Nephron (organoid): Measurements from ENCODE around the gene FOXO6.

ENCODE experiments used
- H3K27ac Mint-ChIP-seq, 3 experiments: 2 replicates each; pipeline ENCODE4 v1.8.0; 2020; ENCODE audit warnings: mixed read lengths in 3 of 3, mild to moderate bottlenecking in 2 of 3, moderate library complexity in 1 of 3
- H3K27me3 Mint-ChIP-seq: 2 replicates; pipeline ENCODE4 v1.8.0; 2021; ENCODE audit warnings: low read depth, mild to moderate bottlenecking, moderate library complexity, mixed read lengths
- H3K36me3 Mint-ChIP-seq: 2 replicates; pipeline ENCODE4 v1.8.0; 2020; ENCODE audit warnings: low read depth, mixed read lengths
- H3K4me1 Mint-ChIP-seq: 2 replicates; pipeline ENCODE4 v1.8.0; 2020; ENCODE audit warnings: mixed read lengths
- H3K4me3 Mint-ChIP-seq, 3 experiments: 2 replicates each; pipeline ENCODE4 v1.8.0; 2020; ENCODE audit warnings: mild to moderate bottlenecking in 3 of 3, mixed read lengths in 3 of 3, moderate library complexity in 2 of 3
- H3K9me3 Mint-ChIP-seq: 2 replicates; pipeline ENCODE4 v1.8.0; 2020; ENCODE audit warnings: mixed read lengths
- TF ChIP-seq, protein P1 (sequence below), 3 experiments: fragments of 200-600 bp; sonication (generic); IDR thresholded peaks; one replicate each; pipeline ENCODE4 v1.5.0; 2021; ENCODE audit warnings: antibody characterized with exemption in 3 of 3; ENCODE audit not compliant: unreplicated experiment in 3 of 3

The FOXO6 gene

DNA sequence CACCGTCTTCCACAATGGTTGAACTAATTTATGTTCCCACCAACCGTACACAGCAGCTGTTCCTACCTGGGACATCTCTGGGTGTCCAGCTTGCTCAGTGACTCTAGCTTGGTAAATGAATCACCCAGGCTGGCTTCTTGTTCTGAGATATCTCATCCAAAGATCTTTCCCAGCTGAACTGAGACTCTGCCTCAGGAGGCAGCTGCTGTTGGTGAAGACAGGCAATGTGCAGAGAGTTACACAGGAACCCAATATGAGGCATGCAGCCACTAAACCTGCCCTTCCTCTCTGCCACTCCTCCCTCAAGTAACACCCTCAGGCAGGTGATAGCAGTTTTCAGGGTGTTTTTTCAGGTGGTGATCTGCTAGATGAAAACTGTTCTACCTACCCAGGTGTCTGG lies 14.0 kb upstream of the FOXO6 start:
- no peak overlapping the region for H3K27ac Mint-ChIP-seq
- no peak overlapping the region for H3K4me3 Mint-ChIP-seq
- TF ChIP-seq, protein P1, sequence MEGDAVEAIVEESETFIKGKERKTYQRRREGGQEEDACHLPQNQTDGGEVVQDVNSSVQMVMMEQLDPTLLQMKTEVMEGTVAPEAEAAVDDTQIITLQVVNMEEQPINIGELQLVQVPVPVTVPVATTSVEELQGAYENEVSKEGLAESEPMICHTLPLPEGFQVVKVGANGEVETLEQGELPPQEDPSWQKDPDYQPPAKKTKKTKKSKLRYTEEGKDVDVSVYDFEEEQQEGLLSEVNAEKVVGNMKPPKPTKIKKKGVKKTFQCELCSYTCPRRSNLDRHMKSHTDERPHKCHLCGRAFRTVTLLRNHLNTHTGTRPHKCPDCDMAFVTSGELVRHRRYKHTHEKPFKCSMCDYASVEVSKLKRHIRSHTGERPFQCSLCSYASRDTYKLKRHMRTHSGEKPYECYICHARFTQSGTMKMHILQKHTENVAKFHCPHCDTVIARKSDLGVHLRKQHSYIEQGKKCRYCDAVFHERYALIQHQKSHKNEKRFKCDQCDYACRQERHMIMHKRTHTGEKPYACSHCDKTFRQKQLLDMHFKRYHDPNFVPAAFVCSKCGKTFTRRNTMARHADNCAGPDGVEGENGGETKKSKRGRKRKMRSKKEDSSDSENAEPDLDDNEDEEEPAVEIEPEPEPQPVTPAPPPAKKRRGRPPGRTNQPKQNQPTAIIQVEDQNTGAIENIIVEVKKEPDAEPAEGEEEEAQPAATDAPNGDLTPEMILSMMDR (IDR thresholded peaks at IDR 0.05; ENCODE audit: unreplicated experiment in 3 of 3): no peak
- no peaks in the 10 kb centered on the region for H3K36me3 Mint-ChIP-seq
- H3K9me3 Mint-ChIP-seq: no peaks in the 10 kb centered on the region
- H3K4me1 Mint-ChIP-seq: no peaks in the 10 kb centered on the region
- H3K27me3 Mint-ChIP-seq: peaks cover 32% of the 10 kb centered on the region

DNA sequence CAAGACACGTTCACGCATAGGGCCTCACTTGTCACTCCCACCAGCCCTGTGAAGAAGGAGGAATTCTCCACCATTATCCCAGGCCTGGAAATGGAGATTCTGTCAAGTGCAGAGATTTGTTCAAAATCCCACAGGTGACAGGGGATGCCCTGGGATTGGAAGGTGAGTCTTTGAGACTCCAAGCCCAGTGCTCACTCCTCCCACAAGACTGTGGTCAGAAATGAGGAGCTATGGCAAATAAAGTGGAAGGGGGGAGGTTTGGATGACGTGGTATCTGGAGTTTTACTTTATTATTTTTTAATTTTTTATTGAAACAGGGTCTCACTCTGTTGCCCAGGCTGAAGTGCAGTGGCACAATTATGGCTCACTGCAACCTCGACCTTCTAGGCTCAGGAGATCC lies 12.8 kb upstream of the FOXO6 start:
- Mint-ChIP-seq H3K4me1 (no peaks in the 10 kb centered on the region), H3K27ac (no peak overlapping the region), H3K9me3 (no peaks in the 10 kb centered on the region), H3K4me3 (no peak overlapping the region), H3K27me3 (peaks cover 32% of the 10 kb centered on the region), H3K36me3 (no peaks in the 10 kb centered on the region)
- TF ChIP-seq, protein P1 (IDR thresholded peaks at IDR 0.05; ENCODE audit: unreplicated experiment in 3 of 3): no peak

DNA sequence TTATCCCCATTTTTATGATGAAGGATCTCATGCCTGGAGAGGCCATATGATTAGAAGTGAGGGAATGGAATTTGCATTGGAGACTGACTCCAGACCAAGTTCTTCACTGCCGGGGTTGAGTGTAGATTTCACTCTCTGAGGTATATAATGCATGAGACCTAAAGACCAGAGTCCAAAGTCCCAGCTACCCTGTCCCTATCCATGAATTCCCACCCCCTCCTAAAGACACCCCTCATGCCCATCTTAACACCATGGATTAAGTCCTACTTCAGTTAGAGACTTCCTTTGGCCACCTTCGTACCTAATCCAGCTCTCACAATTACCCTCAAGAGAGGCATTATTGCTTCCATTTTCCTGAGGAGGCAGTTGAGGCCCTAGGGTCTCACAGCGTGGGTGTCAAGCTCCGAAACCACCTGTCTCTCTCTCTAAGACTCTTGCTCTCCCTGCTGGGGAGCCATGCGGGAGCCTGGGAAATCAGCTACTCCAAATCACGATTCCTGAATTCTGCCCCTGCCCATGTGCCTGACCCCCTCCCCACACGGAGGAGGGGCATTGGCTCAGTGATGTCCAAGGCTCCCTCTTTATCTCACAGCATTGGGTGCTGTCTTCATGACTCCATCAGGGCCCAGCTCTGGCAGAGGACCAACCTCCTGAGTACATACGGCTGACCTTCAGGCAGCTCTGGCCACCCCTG lies 11.7 kb upstream of the FOXO6 start:
- peaks cover 6% of the 10 kb centered on the region for H3K4me1 Mint-ChIP-seq
- H3K27me3 Mint-ChIP-seq: peaks cover 34% of the 10 kb centered on the region
- TF ChIP-seq, protein P1 (IDR thresholded peaks at IDR 0.05; ENCODE audit: unreplicated experiment in 3 of 3): no peak
- no peaks in the 10 kb centered on the region for H3K9me3 Mint-ChIP-seq
- H3K27ac Mint-ChIP-seq: no peak overlapping the region
- no peaks in the 10 kb centered on the region for H3K36me3 Mint-ChIP-seq
- H3K4me3 Mint-ChIP-seq: no peak overlapping the region

DNA sequence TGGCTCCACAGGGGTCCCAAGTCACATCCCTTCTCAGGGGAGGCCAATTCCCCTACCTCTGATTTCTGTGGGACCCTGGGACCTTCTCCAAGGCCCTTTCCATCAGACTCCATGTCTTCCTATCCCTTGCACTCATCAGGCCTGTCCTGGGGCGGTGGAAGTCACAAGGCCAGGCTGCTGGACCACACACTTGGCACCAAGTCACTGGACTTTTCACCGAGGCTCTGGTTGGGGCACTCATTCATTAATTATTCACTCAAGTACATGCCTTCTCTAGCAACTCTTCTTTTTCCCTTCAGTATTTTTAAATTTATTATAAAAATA lies 11.2 kb upstream of the FOXO6 start:
- Mint-ChIP-seq H3K4me3 (no peak overlapping the region), H3K36me3 (no peaks in the 10 kb centered on the region), H3K9me3 (no peaks in the 10 kb centered on the region), H3K4me1 (peaks cover 6% of the 10 kb centered on the region), H3K27ac (no peak overlapping the region), H3K27me3 (peaks cover 33% of the 10 kb centered on the region)
- TF ChIP-seq, protein P1 (IDR thresholded peaks at IDR 0.05; ENCODE audit: unreplicated experiment in 3 of 3): no peak

DNA sequence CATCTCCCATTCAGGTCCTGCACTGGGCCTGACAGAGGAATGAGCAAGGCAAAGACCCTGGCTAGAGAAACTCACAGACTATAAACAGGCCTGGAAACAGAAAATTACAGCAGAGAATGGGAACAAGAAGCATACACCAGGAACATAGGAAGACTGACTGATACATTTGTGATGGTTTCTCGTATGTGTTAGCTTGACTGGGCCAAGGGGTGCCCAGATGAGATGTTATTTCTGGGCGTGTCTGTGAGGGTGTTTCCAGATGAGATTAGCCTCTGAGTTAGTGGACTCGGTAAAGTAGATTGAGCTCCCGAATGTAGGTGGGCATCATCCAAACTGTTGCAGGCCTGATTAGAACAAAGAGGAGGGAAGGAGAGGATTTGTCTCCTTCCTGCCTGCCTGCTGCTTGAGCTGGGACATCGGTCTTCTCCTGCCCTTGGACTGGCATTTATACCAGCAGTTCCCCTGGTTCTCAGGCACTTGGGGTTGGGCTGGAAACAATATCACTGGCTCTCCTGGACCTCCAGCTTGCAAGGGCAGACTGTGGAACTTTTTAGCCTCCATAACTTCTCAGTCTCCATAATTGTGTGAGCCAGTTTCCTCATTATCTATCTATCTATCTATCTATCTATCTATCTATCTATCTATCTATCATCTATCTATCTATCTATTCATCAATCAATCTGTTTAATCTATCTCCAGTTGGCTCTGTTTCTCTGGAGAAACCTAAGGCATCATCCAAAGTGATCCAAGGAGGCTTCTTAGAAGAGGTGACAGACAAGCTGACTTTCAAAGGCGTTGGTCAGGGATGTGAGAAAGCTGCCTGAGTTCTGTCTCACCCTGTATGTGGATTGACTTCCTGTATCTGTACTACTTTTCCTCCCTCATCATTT lies 9.7 kb upstream of the FOXO6 start:
- Mint-ChIP-seq H3K4me1 (peaks cover 11% of the 10 kb centered on the region), H3K27ac (no peak overlapping the region), H3K4me3 (no peak overlapping the region), H3K9me3 (no peaks in the 10 kb centered on the region), H3K36me3 (no peaks in the 10 kb centered on the region), H3K27me3 (peaks cover 26% of the 10 kb centered on the region)
- TF ChIP-seq, protein P1 (IDR thresholded peaks at IDR 0.05; ENCODE audit: unreplicated experiment in 3 of 3): no peak
